ENCODE measurements around the gene C1orf146. TPM values are rescaled to one million over a fixed set of nuclear protein-coding genes. Genes with fewer than 3 reads are reported as not detected.

Gene C1orf146
- total RNA-seq = not detected
- polyA plus RNA-seq (2013, experiment 1 of 2) = not detected
- polyA plus RNA-seq (2013, experiment 2 of 2) = not detected
- long read RNA-seq, experiment 1 = 0 reads
- long read RNA-seq, experiment 2 = 0 reads
- long read RNA-seq, experiment 3, partial matches to known transcripts = 0 of 1 reads
- long read RNA-seq, experiment 3, other reads (novel, unspliced or antisense) = 1 of 1 reads
- long read RNA-seq, experiment 4 = 0 reads

- H3K27ac Mint-ChIP-seq = no peak within 1 kb of the TSS
These were observed at the start of gene C1orf146 for GRCh38 chr1:92217721-92218120. C1orf146 (plus strand) TSS chr1:92217915; CDS start chr1:92231421, 13,506 bp downstream.

GRCh38 chr1:92168657-92169056, 49.1 kb upstream of the C1orf146 start:
- Histone ChIP-seq H3K4me3 (ENCODE audit: low read length) (no peak overlapping the region), H3K4me1 (ENCODE audit: control insufficient read depth, insufficient read depth, low read length) (no peaks in the 10 kb centered on the region), H3K27me3 (ENCODE audit: control insufficient read depth, insufficient read depth, low read length, poor library complexity, severe bottlenecking) (no peaks in the 10 kb centered on the region), H3K36me3 (ENCODE audit: control insufficient read depth, insufficient read depth, low read length) (no peaks in the 10 kb centered on the region), H3K27ac (ENCODE audit: low read depth, low read length) (no peak overlapping the region), H3K9ac (ENCODE audit: extremely low read depth, low read length, poor library complexity, severe bottlenecking) (no peak overlapping the region), H3K9me3 (ENCODE audit: control insufficient read depth, low read length) (no peaks in the 10 kb centered on the region)
- no peak for DNase-seq
- Mint-ChIP-seq H3K27me3 (ENCODE audit: insufficient read depth) (no peaks in the 10 kb centered on the region), H3K9me3 (no peaks in the 10 kb centered on the region), H3K4me3 (no peak overlapping the region), H3K27ac (no peak overlapping the region), H3K36me3 (ENCODE audit: low read depth) (peaks cover 3% of the 10 kb centered on the region), H3K4me1 (no peaks in the 10 kb centered on the region)
- 84 to 89% methylated on average over 5 of the region's 5 CpGs for WGBS, 2 experiments (ENCODE audit: insufficient coverage in 1 of 2, insufficient read length in 1 of 2)
- TF ChIP-seq CTCF (conservative IDR thresholded peaks at IDR 0.05) = no peak

More at GRCh38 chr1:92217721-92218120, at the start of gene C1orf146:
- DNase-seq = no peak
- peaks cover 10% of the 10 kb centered on the region for H3K4me1 Mint-ChIP-seq
- TF ChIP-seq CTCF (conservative IDR thresholded peaks at IDR 0.05) = no peak
- peaks cover 4% of the 10 kb centered on the region for H3K9me3 Mint-ChIP-seq
- Histone ChIP-seq H3K4me3 (ENCODE audit: low read length) (no peak within 1 kb of the TSS), H3K9ac (ENCODE audit: extremely low read depth, low read length, poor library complexity, severe bottlenecking) (no peak within 1 kb of the TSS), H3K27me3 (ENCODE audit: control insufficient read depth, insufficient read depth, low read length, poor library complexity, severe bottlenecking) (no peaks in the 10 kb centered on the region), H3K36me3 (ENCODE audit: control insufficient read depth, insufficient read depth, low read length) (no peaks in the 10 kb centered on the region), H3K27ac (ENCODE audit: low read depth, low read length) (no peak within 1 kb of the TSS), H3K9me3 (ENCODE audit: control insufficient read depth, low read length) (no peaks in the 10 kb centered on the region), H3K4me1 (ENCODE audit: control insufficient read depth, insufficient read depth, low read length) (peaks cover 2% of the 10 kb centered on the region)
- H3K27me3 Mint-ChIP-seq (ENCODE audit: insufficient read depth) = no peaks in the 10 kb centered on the region
- H3K36me3 Mint-ChIP-seq (ENCODE audit: low read depth) = no peaks in the 10 kb centered on the region
- 94 to 96% methylated on average over 24 to 27 of the region's 27 CpGs for WGBS, 2 experiments (ENCODE audit: insufficient coverage in 1 of 2, insufficient read length in 1 of 2)
- no peak within 1 kb of the TSS for H3K4me3 Mint-ChIP-seq

GRCh38 chr1:92169214-92170005, 48.3 kb upstream of the C1orf146 start:
- no peak overlapping the region for H3K4me3 ChIP-seq (ENCODE audit: low read length)
- no peak for TF ChIP-seq CTCF (conservative IDR thresholded peaks at IDR 0.05)
- H3K36me3 ChIP-seq (ENCODE audit: control insufficient read depth, insufficient read depth, low read length) = no peaks in the 10 kb centered on the region
- H3K9me3 ChIP-seq (ENCODE audit: control insufficient read depth, low read length) = no peaks in the 10 kb centered on the region
- H3K9me3 Mint-ChIP-seq = no peaks in the 10 kb centered on the region
- no peaks in the 10 kb centered on the region for H3K4me1 ChIP-seq (ENCODE audit: control insufficient read depth, insufficient read depth, low read length)
- no peaks in the 10 kb centered on the region for H3K4me1 Mint-ChIP-seq
- no peak overlapping the region for H3K4me3 Mint-ChIP-seq
- H3K27ac Mint-ChIP-seq = no peak overlapping the region
- WGBS, 2 experiments (ENCODE audit: insufficient coverage in 1 of 2, insufficient read length in 1 of 2) = 100% methylated on average over 2 of the region's 2 CpGs; no CpG with 5 or more reads in 1 of the 2 experiments
- H3K27ac ChIP-seq (ENCODE audit: low read depth, low read length) = no peak overlapping the region
- H3K27me3 Mint-ChIP-seq (ENCODE audit: insufficient read depth) = no peaks in the 10 kb centered on the region
- H3K27me3 ChIP-seq (ENCODE audit: control insufficient read depth, insufficient read depth, low read length, poor library complexity, severe bottlenecking) = no peaks in the 10 kb centered on the region
- no peak overlapping the region for H3K9ac ChIP-seq (ENCODE audit: extremely low read depth, low read length, poor library complexity, severe bottlenecking)
- DNase-seq = no peak
- H3K36me3 Mint-ChIP-seq (ENCODE audit: low read depth) = peaks cover 3% of the 10 kb centered on the region

Data from endodermal cell (in vitro differentiated cells).